ENCODE results near the gene SH2B3. TPM values are rescaled to one million over a fixed set of nuclear protein-coding genes. Genes with fewer than 3 reads are reported as not detected.
A peak's percentile ranks its signal among the peaks of the same experiment; 100 is the strongest.

SH2B3 gene
- total and polyA plus RNA-seq, 2 of the 13 experiments (the other 11 are each of a cell fraction or from before 2014, with no cell fraction given), result 6.8 to 6.9 TPM

- TF ChIP-seq ARID4A (CRISPR knock-in tag; IDR thresholded peaks at IDR 0.05; ENCODE audit: borderline replicate concordance) (peak; percentile 91; the same call in 1 of the 2 replicates), ZNF75D (CRISPR knock-in tag; IDR thresholded peaks at IDR 0.05; ENCODE audit: borderline replicate concordance) (no peak), ZNF577 (CRISPR knock-in tag; IDR thresholded peaks at IDR 0.05; ENCODE audit: borderline replicate concordance, low read depth) (no peak), ZNF768 (CRISPR knock-in tag; IDR thresholded peaks at IDR 0.05) (no peak; the same call in 1 of the 2 replicates), KAT2B (IDR thresholded peaks at IDR 0.05; ENCODE audit: borderline replicate concordance, low read depth, low read length) (no peak), ZNF564 (CRISPR knock-in tag; IDR thresholded peaks at IDR 0.05) (no peak), ZNF652 (CRISPR knock-in tag; IDR thresholded peaks at IDR 0.05; ENCODE audit: borderline replicate concordance, low read depth) (peak; percentile 98), CCAR2 (optimal IDR thresholded peaks at IDR 0.05; ENCODE audit: low read depth, low read length) (no peak), ATM (IDR thresholded peaks at IDR 0.05; ENCODE audit: borderline replicate concordance) (no peak), ZGPAT (CRISPR knock-in tag; IDR thresholded peaks at IDR 0.05) (peak; percentile 34; the same call in 1 of the 2 replicates), RFXAP (CRISPR knock-in tag; IDR thresholded peaks at IDR 0.05; ENCODE audit: borderline replicate concordance) (0 out of 2 replicates have a peak, but pooled peaks have one; percentile 16), HES4 (CRISPR knock-in tag; IDR thresholded peaks at IDR 0.05; ENCODE audit: borderline replicate concordance) (peak; percentile 68; the same call in 1 of the 2 replicates), ZNF709 (CRISPR knock-in tag; IDR thresholded peaks at IDR 0.05) (peak; percentile 85; the same call in 1 of the 2 replicates), IKZF5 (CRISPR knock-in tag; IDR thresholded peaks at IDR 0.05) (peak; percentile 57; the same call in 1 of the 2 replicates), ZSCAN12 (CRISPR knock-in tag; IDR thresholded peaks at IDR 0.05) (no peak), TBX3 (IDR thresholded peaks at IDR 0.05; ENCODE audit: borderline replicate concordance) (peak; percentile 42; the same call in 1 of the 2 replicates)
- TF ChIP-seq, protein P1, sequence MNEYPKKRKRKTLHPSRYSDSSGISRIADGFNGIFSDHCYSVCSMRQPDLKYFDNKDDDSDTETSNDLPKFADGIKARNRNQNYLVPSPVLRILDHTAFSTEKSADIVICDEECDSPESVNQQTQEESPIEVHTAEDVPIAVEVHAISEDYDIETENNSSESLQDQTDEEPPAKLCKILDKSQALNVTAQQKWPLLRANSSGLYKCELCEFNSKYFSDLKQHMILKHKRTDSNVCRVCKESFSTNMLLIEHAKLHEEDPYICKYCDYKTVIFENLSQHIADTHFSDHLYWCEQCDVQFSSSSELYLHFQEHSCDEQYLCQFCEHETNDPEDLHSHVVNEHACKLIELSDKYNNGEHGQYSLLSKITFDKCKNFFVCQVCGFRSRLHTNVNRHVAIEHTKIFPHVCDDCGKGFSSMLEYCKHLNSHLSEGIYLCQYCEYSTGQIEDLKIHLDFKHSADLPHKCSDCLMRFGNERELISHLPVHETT (CRISPR knock-in tag; conservative IDR thresholded peaks at IDR 0.05), result peak; percentile 60; the same call in 1 of the 2 replicates
- TF ChIP-seq, protein P2, sequence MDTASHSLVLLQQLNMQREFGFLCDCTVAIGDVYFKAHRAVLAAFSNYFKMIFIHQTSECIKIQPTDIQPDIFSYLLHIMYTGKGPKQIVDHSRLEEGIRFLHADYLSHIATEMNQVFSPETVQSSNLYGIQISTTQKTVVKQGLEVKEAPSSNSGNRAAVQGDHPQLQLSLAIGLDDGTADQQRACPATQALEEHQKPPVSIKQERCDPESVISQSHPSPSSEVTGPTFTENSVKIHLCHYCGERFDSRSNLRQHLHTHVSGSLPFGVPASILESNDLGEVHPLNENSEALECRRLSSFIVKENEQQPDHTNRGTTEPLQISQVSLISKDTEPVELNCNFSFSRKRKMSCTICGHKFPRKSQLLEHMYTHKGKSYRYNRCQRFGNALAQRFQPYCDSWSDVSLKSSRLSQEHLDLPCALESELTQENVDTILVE (CRISPR knock-in tag; IDR thresholded peaks at IDR 0.05), result peak; percentile 34; the same call in 1 of the 2 replicates
These were observed 36.8 kb upstream of the SH2B3 start, which contains the start of gene PHETA1 (continued) for GRCh38 chr12:111368788-111369495.

Data from HepG2 (cell line).